GM19025 (cell line): ENCODE results near the gene SH3D19.

Source experiments
- ATAC-seq: cut with Tn5 transposase; IDR thresholded peaks from one replicate; pipeline ENCODE4 v1.9.1; 2021; ENCODE audit warnings: mild to moderate bottlenecking, low read depth, moderate library complexity; ENCODE audit not compliant: unreplicated experiment

Gene SH3D19

GRCh38 chr4:151325111-151325948 lies at the start of gene SH3D19:
Gene SH3D19, minus strand, starts transcription at chr4:151325605. Its CDS starts 253 bp downstream, at chr4:151325352.
- no peak for ATAC-seq

GRCh38 chr4:151362404-151363164 lies 37.2 kb upstream of the SH3D19 start:
- ATAC-seq, result peak; percentile 91

GRCh38 chr4:151361966-151362365 lies 36.6 kb upstream of the SH3D19 start:
- ATAC-seq, result no peak

GRCh38 chr4:151361126-151361525 lies 35.7 kb upstream of the SH3D19 start:
- ATAC-seq, result no peak

- no peak for ATAC-seq
These were observed 34.2 kb upstream of the SH3D19 start for GRCh38 chr4:151359576-151359975.

- ATAC-seq, result no peak
These were observed 32.9 kb upstream of the SH3D19 start for GRCh38 chr4:151358266-151358665.

GRCh38 chr4:151356510-151356909 lies 31.1 kb upstream of the SH3D19 start:
- ATAC-seq, result no peak

- ATAC-seq, result no peak
These were observed 29.8 kb upstream of the SH3D19 start for GRCh38 chr4:151355155-151355554.

GRCh38 chr4:151347490-151348235 lies 22.3 kb upstream of the SH3D19 start:
- ATAC-seq, result no peak

GRCh38 chr4:151344948-151345347 lies 19.5 kb upstream of the SH3D19 start:
- ATAC-seq, result no peak

- ATAC-seq, result no peak
These were observed 15.5 kb upstream of the SH3D19 start for GRCh38 chr4:151340751-151341385.

GRCh38 chr4:151339467-151339866 lies 14.1 kb upstream of the SH3D19 start:
- no peak for ATAC-seq

GRCh38 chr4:151331276-151332042 lies 6.1 kb upstream of the SH3D19 start:
- no peak for ATAC-seq

- ATAC-seq, result no peak
These were observed 4.0 kb upstream of the SH3D19 start for GRCh38 chr4:151329217-151330007.

GRCh38 chr4:151325949-151326246 lies 493 bp upstream of the SH3D19 start:
- ATAC-seq, result no peak

- no peak for ATAC-seq
These were observed 674 bp downstream of the SH3D19 start for GRCh38 chr4:151324752-151325110.

GRCh38 chr4:151324124-151324751 lies 1.2 kb downstream of the SH3D19 start:
- ATAC-seq, result no peak

- no peak for ATAC-seq
These were observed 1.7 kb downstream of the SH3D19 start for GRCh38 chr4:151323667-151324066.

GRCh38 chr4:151322570-151322969 lies 2.8 kb downstream of the SH3D19 start:
- no peak for ATAC-seq
